NOMO-1 treated with dmso at 0.1 percent for 144 hours (cell line): Measurements from ENCODE around the gene ZIC4.

Experiments used
- DNase-seq: peaks from one replicate; lab custom pipeline; 2025; ENCODE audit not compliant: unreplicated experiment; lab: John Stamatoyannopoulos, UW

ZIC4 gene

GRCh38 chr3:147418371-147418781 lies 12.0 kb upstream of the ZIC4 start:
- no peak for DNase-seq

DNA sequence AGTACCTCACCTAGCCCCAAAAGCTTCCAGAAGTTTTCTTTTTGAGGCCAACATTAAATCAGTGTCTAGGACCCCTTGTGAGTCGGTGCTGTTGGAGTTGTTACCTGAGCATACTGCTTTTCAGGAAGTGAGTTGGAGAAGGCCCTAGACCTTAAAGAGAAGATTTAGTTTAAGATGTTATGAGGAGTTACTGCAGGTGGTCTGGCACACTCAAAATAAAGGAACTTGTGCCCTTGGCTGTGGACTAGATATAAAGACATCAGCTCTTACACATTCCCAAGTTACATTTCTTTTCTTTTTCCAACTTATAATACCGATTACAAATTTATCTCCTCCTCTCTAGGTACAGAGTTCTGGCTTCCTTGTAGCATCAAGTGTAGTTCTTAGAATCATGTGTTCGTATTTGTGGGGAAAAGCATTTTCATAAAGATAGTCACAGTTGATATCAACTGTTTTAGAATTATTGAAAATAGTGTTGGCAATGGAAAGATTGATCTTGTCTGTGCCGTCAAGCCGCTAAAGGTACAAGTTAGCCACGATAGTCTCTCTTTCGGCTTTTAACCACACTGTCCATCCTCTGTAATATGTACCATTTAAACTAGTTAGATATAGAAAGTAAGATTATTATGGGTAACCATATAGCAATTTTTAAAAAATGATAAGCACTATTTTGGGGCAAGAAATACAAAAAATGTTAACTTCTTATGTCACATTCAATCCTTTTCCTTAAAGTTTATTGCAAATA lies 11.4 kb upstream of the ZIC4 start:
- no peak for DNase-seq

- no peak for DNase-seq
Measured at GRCh38 chr3:147416931-147417330, 10.6 kb upstream of the ZIC4 start.

GRCh38 chr3:147415874-147416273 lies 9.5 kb upstream of the ZIC4 start:
- DNase-seq = no peak

GRCh38 chr3:147415286-147415685 lies 8.9 kb upstream of the ZIC4 start:
- DNase-seq = no peak

GRCh38 chr3:147414390-147415138 lies 8.2 kb upstream of the ZIC4 start:
- no peak for DNase-seq

GRCh38 chr3:147413686-147414389 lies 7.5 kb upstream of the ZIC4 start:
- no peak for DNase-seq

DNA sequence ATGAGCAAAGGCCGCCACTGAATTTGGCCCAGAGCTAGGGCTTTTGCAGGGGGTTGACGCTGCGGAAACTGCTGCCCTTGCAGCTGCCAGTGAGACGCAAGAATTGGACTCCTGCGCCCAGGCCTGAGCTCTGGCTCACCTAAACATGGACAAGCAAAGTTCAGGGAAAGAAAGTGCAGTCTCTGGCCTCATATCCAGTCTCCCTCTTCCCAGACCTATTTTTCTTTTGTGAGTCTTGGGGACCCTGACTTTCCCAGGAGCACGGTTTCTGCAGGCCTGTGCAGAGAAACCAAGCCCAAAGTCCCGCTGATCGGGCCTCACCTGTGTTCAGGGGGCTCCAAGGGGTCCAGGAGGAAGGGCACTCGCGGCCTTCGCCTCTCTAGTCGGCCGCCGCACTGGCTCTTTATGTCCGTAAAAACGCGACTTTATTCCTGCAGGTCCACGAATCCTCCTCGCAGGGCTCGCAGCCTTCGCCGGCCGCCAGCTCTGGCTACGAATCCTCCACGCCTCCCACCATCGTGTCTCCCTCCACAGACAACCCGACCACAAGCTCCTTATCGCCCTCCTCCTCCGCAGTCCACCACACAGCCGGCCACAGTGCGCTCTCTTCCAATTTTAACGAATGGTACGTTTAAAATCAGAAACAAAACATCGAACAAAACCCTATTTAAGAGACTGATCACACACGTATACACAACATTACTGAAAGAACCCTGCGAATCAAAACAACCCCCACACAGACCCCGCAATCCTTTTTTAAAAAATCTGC lies 6.8 kb upstream of the ZIC4 start:
- DNase-seq = no peak

DNA sequence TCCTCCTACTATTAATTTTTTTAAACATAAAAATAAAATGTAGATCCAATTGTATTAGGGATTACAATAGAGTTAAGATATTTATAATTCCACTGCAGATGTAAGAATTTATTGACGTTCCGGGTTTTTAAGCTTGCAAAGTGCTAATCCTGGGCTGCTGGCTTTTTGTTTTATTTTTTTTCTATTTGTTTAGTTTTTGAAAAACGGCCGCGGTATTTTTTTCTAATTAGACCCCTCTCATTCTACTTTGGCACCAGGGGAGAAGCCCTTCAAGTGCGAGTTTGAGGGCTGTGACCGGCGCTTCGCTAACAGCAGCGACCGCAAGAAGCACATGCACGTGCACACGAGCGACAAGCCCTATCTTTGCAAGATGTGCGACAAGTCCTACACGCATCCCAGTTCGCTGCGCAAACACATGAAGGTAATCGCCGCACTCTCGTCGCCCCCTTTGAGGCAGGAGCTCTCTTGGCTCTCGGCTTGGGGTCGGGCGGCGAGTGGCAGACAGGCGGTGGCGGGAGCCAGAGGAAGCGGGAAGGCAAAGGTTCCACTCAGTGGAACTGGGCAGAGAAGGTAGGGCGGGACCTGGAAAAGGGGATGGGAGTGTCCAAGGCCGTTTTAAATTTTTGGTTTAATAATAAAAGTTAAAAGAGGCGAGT lies 6.0 kb upstream of the ZIC4 start:
- DNase-seq = no peak

- DNase-seq = no peak
Measured at GRCh38 chr3:147411815-147412241, 5.5 kb upstream of the ZIC4 start.

DNA sequence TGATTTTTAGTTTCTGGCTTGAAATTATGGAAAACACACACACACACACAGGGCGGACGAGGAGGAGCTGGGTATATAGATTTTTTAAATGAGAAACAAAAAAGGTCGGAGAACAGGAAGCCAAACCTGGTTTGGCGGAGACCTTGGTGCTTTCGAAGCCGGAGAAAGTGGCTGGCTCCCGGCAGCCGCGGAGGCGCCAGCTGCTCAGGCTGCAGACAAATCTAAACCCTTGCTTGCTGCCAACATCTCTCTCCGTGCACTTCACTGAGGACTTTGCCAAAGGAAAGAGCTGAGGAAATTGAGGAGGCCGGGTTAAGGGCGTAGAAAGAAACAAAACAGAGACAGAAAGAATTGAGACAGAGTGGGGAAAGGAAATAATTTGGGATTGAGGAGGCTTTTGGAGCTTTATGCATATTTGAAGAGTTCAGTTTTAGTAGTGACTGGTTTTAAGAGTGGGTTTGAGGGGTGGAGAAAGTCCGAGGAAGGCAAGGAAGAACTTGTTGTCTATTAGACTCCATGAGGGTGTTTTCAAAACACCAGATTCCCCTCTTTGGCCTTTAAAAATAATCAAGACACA lies 5.0 kb upstream of the ZIC4 start:
- no peak for DNase-seq

DNA sequence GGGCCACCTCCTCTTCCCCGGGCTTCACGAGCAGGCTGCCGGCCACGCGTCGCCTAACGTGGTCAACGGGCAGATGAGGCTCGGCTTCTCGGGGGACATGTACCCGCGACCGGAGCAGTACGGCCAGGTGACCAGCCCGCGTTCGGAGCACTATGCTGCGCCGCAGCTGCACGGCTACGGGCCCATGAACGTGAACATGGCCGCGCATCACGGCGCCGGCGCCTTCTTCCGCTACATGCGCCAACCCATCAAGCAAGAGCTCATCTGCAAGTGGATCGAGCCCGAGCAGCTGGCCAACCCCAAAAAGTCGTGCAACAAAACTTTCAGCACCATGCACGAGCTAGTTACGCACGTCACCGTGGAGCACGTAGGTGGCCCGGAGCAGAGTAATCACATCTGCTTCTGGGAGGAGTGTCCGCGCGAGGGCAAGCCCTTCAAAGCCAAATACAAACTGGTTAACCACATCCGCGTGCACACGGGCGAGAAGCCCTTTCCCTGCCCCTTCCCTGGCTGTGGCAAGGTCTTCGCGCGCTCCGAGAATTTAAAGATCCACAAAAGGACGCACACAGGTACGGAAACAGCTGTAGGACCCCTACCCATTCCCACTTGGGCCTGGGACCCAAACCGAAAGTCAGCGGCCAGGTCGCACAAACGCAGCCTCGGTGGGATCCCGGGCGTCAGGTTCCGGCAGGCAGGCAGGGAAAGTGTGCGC lies 4.3 kb upstream of the ZIC4 start:
- no peak for DNase-seq

DNA sequence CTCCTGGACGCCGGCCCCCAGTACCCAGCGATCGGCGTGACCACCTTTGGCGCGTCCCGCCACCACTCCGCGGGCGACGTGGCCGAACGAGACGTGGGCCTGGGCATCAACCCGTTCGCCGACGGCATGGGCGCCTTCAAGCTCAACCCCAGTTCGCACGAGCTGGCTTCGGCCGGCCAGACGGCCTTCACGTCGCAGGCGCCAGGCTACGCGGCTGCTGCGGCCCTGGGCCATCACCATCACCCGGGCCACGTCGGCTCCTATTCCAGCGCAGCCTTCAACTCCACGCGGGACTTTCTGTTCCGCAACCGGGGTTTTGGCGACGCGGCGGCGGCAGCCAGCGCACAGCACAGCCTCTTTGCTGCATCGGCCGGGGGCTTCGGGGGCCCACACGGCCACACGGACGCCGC lies 3.8 kb upstream of the ZIC4 start:
- DNase-seq = no peak

GRCh38 chr3:147409143-147410115 lies 3.1 kb upstream of the ZIC4 start, which contains the start of gene ZIC1:
Gene ZIC1, plus strand, starts transcription at chr3:147409365. Its CDS starts 748 bp downstream, at chr3:147410113.
- DNase-seq = no peak

DNA sequence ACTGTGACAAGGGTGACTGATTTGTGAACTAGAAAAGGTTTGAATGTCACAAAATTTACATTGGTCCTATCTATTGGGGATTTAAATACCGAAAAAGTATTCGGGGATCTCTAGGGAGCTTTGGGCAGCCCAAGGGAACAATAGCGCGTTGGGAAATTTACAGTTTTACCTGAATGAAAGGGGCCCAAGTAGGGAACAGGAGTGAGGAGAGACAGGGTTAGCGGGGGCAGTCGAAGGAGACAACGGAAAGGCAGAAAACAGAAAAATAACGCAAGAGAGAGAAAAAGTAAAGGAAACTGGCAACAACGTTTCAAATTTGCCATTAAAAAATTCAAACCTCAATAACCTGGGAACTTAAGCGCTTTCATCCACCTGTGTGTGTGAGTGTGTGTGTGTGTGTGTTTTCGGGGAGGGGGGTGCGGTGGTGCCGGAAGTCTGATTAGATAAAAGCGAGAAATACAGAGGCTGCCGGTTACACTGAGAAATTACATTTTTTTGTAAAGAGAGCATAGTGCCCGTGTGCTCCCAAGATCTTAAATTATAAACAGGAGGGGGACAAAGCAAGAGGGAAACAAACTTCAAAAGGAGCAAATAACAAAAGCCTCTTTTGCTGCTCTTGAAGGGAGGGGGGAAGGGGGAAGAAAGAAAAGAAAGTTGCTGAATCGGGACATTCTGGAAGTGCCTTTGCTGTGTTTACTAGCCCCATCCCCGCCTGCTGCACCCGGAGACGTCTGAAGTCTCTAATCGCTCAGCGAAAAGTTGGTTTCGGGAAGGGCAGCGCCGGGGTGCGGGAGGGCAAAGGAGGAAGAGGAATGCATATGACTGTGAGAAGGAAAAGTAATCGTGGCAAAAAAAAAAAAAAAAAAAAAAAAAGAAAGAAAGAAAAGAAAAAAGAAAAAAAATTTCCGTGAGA lies 2.1 kb upstream of the ZIC4 start:
- DNase-seq = no peak

DNA sequence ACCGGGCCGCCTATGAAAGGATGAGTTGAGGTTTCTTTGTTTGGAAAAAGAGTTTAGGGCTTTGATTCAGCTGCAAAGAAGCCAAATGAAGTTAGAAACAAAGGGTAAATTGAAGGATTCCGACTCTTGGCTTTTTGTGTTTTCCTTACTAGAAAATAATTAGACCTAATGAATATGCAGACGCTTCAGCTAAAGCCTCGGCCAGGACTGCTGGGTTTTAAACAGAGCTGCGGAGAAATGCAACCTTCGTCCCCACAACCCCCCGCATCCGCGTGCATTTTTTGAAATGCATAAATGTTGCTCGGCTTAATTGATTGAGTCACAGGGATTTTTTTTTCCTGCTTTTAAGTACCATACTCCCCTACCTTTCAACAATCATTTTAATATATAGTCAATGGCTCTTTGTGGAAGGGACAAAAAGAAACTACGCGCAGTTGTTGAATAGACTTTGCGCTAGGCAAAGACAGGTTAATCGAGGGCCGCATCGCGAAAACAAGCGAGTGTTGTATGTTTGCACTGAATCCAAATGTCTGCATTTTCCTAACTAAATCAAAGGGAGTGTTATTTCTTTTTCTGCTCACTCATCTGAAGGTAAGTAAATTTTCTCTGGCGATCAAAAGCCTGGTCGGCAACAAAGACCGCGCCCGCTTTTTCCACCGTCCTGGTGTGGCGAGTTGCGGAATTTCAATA lies 1.3 kb upstream of the ZIC4 start:
- no peak for DNase-seq

DNA sequence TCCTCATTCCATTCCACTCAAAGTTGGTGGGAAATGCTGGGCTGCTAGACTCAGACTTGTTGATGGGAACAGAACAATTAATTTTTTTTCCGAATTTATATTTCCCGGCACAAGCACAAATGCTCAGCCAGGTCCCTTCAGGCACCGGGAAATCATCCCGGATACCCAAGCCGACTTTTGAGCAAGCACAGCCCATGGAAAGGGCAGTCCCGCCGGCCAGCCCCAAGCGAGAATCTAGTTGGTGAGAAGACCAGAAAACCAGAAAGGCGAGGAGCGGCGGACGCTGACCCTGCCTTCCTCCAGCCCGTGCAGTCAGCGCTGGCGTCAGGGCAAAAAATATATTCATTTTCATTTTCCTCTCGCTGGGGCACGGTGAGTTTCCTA lies 763 bp upstream of the ZIC4 start:
- DNase-seq = no peak
